ENCODE data around the gene KIF5C.

KIF5C gene

GRCh38 chr2:148893906-148894305, 18.9 kb downstream of the KIF5C start:
- H3K4me2 ChIP-seq (ENCODE audit: insufficient read depth, low read length), result no peak overlapping the region
- H3K36me3 ChIP-seq (ENCODE audit: insufficient read depth, low read length), result no peaks in the 10 kb centered on the region
- no peak overlapping the region for H3K27ac ChIP-seq (ENCODE audit: low read length)
- TF ChIP-seq EZH2 (IDR thresholded peaks at IDR 0.05; ENCODE audit: borderline replicate concordance, low read depth, low read length, severe bottlenecking), result no peak
- TF ChIP-seq CTCF (IDR thresholded peaks at IDR 0.05; ENCODE audit: borderline replicate concordance, extremely low read depth, low read length, poor library complexity, severe bottlenecking), result no peak
- ATAC-seq (ENCODE audit: insufficient read depth, low read depth) (no peak), DNase-seq (no peak)
- H4K20me1 ChIP-seq (ENCODE audit: insufficient read depth, low read length), result no peaks in the 10 kb centered on the region
- H3K79me2 ChIP-seq (ENCODE audit: insufficient read depth, low read length), result no peaks in the 10 kb centered on the region
- no peaks in the 10 kb centered on the region for H3K27me3 ChIP-seq (ENCODE audit: insufficient read depth, low read length, poor library complexity)
- H3K9me3 ChIP-seq (ENCODE audit: insufficient read depth, low read length, severe bottlenecking), result peaks cover 6% of the 10 kb centered on the region
- H2AFZ ChIP-seq (ENCODE audit: low read depth, low read length), result no peak overlapping the region
- H3K4me3 ChIP-seq (ENCODE audit: low read depth in 1 of 2, low read length in 2 of 2), result no peak overlapping the region
- H3K9ac ChIP-seq (ENCODE audit: low read depth, low read length), result no peak overlapping the region
- H3K4me1 ChIP-seq (ENCODE audit: insufficient read depth, low read length), result no peaks in the 10 kb centered on the region

- H2AFZ ChIP-seq (ENCODE audit: low read depth, low read length), result no peak overlapping the region
- H3K4me1 ChIP-seq (ENCODE audit: insufficient read depth, low read length), result no peaks in the 10 kb centered on the region
- no peaks in the 10 kb centered on the region for H4K20me1 ChIP-seq (ENCODE audit: insufficient read depth, low read length)
- no peak for ATAC-seq (ENCODE audit: insufficient read depth, low read depth)
- TF ChIP-seq EZH2 (IDR thresholded peaks at IDR 0.05; ENCODE audit: borderline replicate concordance, low read depth, low read length, severe bottlenecking), result no peak
- no peak for TF ChIP-seq CTCF (IDR thresholded peaks at IDR 0.05; ENCODE audit: borderline replicate concordance, extremely low read depth, low read length, poor library complexity, severe bottlenecking)
- H3K79me2 ChIP-seq (ENCODE audit: insufficient read depth, low read length), result no peaks in the 10 kb centered on the region
- no peaks in the 10 kb centered on the region for H3K36me3 ChIP-seq (ENCODE audit: insufficient read depth, low read length)
- H3K4me3 ChIP-seq (ENCODE audit: low read depth in 1 of 2, low read length in 2 of 2), result no peak overlapping the region
- H3K9ac ChIP-seq (ENCODE audit: low read depth, low read length), result no peak overlapping the region
- H3K9me3 ChIP-seq (ENCODE audit: insufficient read depth, low read length, severe bottlenecking), result peaks cover 6% of the 10 kb centered on the region
- H3K4me2 ChIP-seq (ENCODE audit: insufficient read depth, low read length), result no peak overlapping the region
- no peak for DNase-seq
- H3K27ac ChIP-seq (ENCODE audit: low read length), result no peak overlapping the region
- peaks cover 2% of the 10 kb centered on the region for H3K27me3 ChIP-seq (ENCODE audit: insufficient read depth, low read length, poor library complexity)
These were observed 21.1 kb downstream of the KIF5C start for GRCh38 chr2:148896136-148896535.

GRCh38 chr2:148899638-148900318, 24.8 kb downstream of the KIF5C start:
- H3K27me3 ChIP-seq (ENCODE audit: insufficient read depth, low read length, poor library complexity), result peaks cover 5% of the 10 kb centered on the region
- no peak overlapping the region for H3K9ac ChIP-seq (ENCODE audit: low read depth, low read length)
- no peaks in the 10 kb centered on the region for H3K36me3 ChIP-seq (ENCODE audit: insufficient read depth, low read length)
- H3K79me2 ChIP-seq (ENCODE audit: insufficient read depth, low read length), result no peaks in the 10 kb centered on the region
- H4K20me1 ChIP-seq (ENCODE audit: insufficient read depth, low read length), result no peaks in the 10 kb centered on the region
- H3K4me2 ChIP-seq (ENCODE audit: insufficient read depth, low read length), result no peak overlapping the region
- no peak for ATAC-seq (ENCODE audit: insufficient read depth, low read depth)
- H3K4me1 ChIP-seq (ENCODE audit: insufficient read depth, low read length), result no peaks in the 10 kb centered on the region
- TF ChIP-seq EZH2 (IDR thresholded peaks at IDR 0.05; ENCODE audit: borderline replicate concordance, low read depth, low read length, severe bottlenecking), result no peak
- TF ChIP-seq CTCF (IDR thresholded peaks at IDR 0.05; ENCODE audit: borderline replicate concordance, extremely low read depth, low read length, poor library complexity, severe bottlenecking), result no peak
- no peak for DNase-seq
- H3K9me3 ChIP-seq (ENCODE audit: insufficient read depth, low read length, severe bottlenecking), result no peaks in the 10 kb centered on the region
- no peak overlapping the region for H3K4me3 ChIP-seq (ENCODE audit: low read depth in 1 of 2, low read length in 2 of 2)
- H2AFZ ChIP-seq (ENCODE audit: low read depth, low read length), result no peak overlapping the region
- H3K27ac ChIP-seq (ENCODE audit: low read length), result no peak overlapping the region
